DOHH2 (cell line): ENCODE results near the gene TSPAN11.

Experiments
- EZH2phosphoT487 ChIP-seq: fragments of 200-600 bp; sonication (generic); IDR thresholded peaks from 2 replicates; pipeline ENCODE4 v1.6.1; 2017; ENCODE audit warnings: borderline replicate concordance, mild to moderate bottlenecking, antibody characterized with exemption, low read length, moderate library complexity, mixed read lengths
- TF ChIP-seq, protein P1 (sequence below): fragments of 200-600 bp; sonication (generic); IDR thresholded peaks from one replicate; pipeline ENCODE4 v1.5.1; 2014; ENCODE audit warnings: antibody characterized with exemption, mild to moderate bottlenecking, low read depth, low read length; ENCODE audit not compliant: poor library complexity, severe bottlenecking

DNA sequence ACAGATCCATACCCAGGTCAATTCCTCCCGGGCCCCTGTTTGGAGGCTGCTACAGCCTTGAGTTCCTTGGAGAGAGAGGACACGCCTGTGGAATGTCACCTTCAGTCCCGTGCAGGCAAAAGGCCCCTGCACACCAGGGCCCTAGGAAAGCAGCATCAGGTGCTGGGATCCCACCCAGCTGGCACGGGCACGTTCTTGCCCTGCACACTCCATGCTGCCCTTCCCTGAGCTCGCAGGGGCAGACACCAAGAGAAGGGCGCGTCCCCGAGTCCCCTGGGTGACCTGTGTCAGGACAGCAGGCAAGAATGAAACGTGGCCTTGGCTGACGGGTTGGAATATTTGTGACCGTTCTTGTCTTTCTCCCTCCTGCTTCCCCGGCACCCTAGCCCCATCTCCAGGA, 67.7 kb downstream of the TSPAN11 start:
- TF ChIP-seq, protein P1, sequence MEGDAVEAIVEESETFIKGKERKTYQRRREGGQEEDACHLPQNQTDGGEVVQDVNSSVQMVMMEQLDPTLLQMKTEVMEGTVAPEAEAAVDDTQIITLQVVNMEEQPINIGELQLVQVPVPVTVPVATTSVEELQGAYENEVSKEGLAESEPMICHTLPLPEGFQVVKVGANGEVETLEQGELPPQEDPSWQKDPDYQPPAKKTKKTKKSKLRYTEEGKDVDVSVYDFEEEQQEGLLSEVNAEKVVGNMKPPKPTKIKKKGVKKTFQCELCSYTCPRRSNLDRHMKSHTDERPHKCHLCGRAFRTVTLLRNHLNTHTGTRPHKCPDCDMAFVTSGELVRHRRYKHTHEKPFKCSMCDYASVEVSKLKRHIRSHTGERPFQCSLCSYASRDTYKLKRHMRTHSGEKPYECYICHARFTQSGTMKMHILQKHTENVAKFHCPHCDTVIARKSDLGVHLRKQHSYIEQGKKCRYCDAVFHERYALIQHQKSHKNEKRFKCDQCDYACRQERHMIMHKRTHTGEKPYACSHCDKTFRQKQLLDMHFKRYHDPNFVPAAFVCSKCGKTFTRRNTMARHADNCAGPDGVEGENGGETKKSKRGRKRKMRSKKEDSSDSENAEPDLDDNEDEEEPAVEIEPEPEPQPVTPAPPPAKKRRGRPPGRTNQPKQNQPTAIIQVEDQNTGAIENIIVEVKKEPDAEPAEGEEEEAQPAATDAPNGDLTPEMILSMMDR = no peak
- TF ChIP-seq EZH2phosphoT487 = no peak
